22Rv1 (cell line): ENCODE measurements around the gene GPR143.

Experiments
- ZFX ChIP-seq: fragments of 450-650 bp; IDR thresholded peaks from 2 replicates; pipeline ENCODE4 v1.6.1; 2017; ENCODE audit warnings: antibody characterized with exemption, borderline replicate concordance
- TF ChIP-seq, protein P1 (sequence below): fragments of 450-650 bp; IDR thresholded peaks from 2 replicates; pipeline ENCODE4 v1.5.1; 2017; ENCODE audit warnings: mild to moderate bottlenecking

DNA sequence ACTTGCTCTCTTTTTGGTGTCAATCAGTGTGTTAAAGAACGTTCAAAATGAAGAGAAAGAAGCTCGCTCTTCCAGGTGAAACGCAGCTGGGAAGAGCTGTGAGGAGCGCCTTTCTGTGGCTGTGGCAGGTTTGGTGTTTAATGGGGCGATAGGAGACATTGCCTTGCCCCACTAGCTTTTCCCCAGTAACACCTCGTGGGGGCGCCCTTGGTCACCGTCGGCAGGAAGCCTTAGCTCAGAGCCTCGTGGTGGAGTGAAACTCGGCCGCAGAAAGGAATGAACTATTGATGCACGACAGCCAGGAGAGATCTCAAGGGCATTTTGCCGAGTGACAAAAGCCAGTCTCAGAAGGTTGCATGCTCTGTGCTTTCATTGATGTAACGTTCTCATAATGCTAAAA lies 65.1 kb downstream of the GPR143 start:
- TF ChIP-seq, protein P1, sequence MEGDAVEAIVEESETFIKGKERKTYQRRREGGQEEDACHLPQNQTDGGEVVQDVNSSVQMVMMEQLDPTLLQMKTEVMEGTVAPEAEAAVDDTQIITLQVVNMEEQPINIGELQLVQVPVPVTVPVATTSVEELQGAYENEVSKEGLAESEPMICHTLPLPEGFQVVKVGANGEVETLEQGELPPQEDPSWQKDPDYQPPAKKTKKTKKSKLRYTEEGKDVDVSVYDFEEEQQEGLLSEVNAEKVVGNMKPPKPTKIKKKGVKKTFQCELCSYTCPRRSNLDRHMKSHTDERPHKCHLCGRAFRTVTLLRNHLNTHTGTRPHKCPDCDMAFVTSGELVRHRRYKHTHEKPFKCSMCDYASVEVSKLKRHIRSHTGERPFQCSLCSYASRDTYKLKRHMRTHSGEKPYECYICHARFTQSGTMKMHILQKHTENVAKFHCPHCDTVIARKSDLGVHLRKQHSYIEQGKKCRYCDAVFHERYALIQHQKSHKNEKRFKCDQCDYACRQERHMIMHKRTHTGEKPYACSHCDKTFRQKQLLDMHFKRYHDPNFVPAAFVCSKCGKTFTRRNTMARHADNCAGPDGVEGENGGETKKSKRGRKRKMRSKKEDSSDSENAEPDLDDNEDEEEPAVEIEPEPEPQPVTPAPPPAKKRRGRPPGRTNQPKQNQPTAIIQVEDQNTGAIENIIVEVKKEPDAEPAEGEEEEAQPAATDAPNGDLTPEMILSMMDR: peak; percentile 24; the same call in 1 of the 2 replicates
- TF ChIP-seq ZFX: no peak
